MG63 (cell line): Measurements from ENCODE around the gene TMEM170B. TPM values are rescaled to one million over a fixed set of nuclear protein-coding genes. Genes with fewer than 3 reads are reported as not detected.

ENCODE experiments used
- DNase-seq: peaks from one replicate; pipeline ENCODE4 v3.0.0-alpha.2; 2020
- H3K27me3 ChIP-seq: fragments of 250-450 bp; sonication (Bioruptor Pico); 2 replicates; pipeline ENCODE4 v1.5.1; 2020; ENCODE audit warnings: mild to moderate bottlenecking, moderate library complexity
- H3K36me3 ChIP-seq: fragments of 250-450 bp; sonication (Bioruptor Pico); 2 replicates; pipeline ENCODE4 v1.5.1; 2020; ENCODE audit warnings: mild to moderate bottlenecking, moderate library complexity
- H3K4me3 ChIP-seq: fragments of 250-450 bp; sonication (Bioruptor Pico); 2 replicates; pipeline ENCODE4 v1.5.1; 2020; ENCODE audit warnings: mild to moderate bottlenecking, moderate library complexity
- H3K9me3 ChIP-seq: fragments of 250-450 bp; sonication (Bioruptor Pico); 2 replicates; pipeline ENCODE4 v1.5.1; 2020; ENCODE audit warnings: mild to moderate bottlenecking, moderate library complexity
- total RNA-seq: library from RNA; depleted of rRNA; stranded (reverse); fragments of >200 nt; shearing (Covaris generic); gene quantifications from 2 replicates; pipeline ENCODE4 v1.2.3, GENCODE V29; 2014; ENCODE audit warnings: low replicate concordance; rRNA removed

TMEM170B gene, protein sequence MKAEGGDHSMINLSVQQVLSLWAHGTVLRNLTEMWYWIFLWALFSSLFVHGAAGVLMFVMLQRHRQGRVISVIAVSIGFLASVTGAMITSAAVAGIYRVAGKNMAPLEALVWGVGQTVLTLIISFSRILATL
- 3.9 and 6.9 TPM in 2 replicates for total RNA-seq

- peak; percentile 97 for DNase-seq
- no peaks in the 10 kb centered on the region for H3K36me3 ChIP-seq
- H3K9me3 ChIP-seq: no peaks in the 10 kb centered on the region; the same call in 1 of the 2 replicates
- H3K4me3 ChIP-seq: peak within 1 kb of the TSS; percentile 59
- H3K27me3 ChIP-seq: peaks cover 4% of the 10 kb centered on the region
These were observed at the start of gene TMEM170B for GRCh38 chr6:11537229-11538051. Gene TMEM170B, plus strand, starts transcription at chr6:11537749. Its CDS starts 529 bp downstream, at chr6:11538278.

DNA sequence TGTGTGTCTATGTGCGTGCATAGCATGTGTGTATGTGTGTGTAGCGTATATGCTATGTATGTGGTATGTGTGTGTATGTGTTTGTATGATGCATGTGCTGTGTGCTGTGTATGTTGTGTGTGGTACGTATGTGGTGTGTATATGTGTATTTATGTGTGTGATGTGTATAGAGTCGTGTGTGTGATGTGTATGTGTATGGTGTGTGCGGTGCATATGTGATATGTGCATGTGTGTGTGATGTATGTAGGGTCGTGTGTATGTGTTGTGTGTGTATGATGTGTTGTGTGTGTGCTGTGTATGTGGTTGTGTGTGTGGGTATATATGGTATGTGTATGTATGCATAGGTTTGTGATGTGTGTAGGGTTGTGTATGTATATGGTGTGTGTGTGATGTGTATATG lies 46.6 kb upstream of the TMEM170B start:
- Histone ChIP-seq H3K36me3 (no peaks in the 10 kb centered on the region), H3K4me3 (no peak overlapping the region), H3K9me3 (no peaks in the 10 kb centered on the region), H3K27me3 (no peaks in the 10 kb centered on the region)
- DNase-seq: no peak

GRCh38 chr6:11491596-11492463 lies 45.7 kb upstream of the TMEM170B start:
- no peak for DNase-seq
- H3K27me3 ChIP-seq: no peaks in the 10 kb centered on the region
- no peak overlapping the region for H3K4me3 ChIP-seq
- no peaks in the 10 kb centered on the region for H3K9me3 ChIP-seq
- no peaks in the 10 kb centered on the region for H3K36me3 ChIP-seq

DNA sequence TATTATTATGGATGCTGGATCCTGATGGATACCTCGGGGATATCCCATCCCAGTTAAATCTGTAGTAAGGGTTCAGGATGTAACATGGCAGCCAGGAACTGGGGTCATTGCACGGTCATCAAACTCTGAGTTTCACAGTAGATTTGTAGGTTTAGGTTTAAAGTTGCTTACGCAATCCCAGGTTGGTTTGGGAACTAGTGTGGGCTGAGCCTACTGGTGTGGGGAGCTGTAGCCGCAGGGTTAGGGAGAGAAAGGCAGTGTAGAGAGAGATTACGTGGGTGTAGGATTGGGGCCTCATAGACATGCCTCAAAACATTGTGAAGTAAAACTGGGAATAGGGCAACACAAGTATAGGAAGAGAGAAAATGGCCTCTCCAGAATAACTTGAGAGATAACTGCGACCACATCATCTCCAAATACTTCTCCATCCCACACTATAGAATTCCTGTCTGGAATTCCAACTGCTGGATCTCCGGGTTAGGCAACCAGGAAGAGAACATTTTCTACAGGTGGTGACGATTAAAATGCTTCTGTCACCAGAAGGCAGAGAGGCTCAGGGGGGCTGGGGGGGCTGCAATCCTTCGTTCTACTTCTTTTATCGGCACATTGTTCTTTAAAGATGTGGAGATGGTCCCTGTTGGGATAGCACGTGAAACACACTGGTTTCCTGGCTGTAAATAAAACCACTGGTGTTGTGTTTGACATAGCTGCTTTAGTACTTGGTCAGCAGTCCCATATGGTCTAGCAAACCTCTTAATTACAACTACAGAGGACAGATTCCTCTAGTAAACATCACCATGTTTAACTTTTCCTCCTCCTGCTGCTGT lies 44.9 kb upstream of the TMEM170B start:
- no peaks in the 10 kb centered on the region for H3K36me3 ChIP-seq
- no peak for DNase-seq
- H3K27me3 ChIP-seq: no peaks in the 10 kb centered on the region
- H3K4me3 ChIP-seq: no peak overlapping the region
- H3K9me3 ChIP-seq: no peaks in the 10 kb centered on the region

DNA sequence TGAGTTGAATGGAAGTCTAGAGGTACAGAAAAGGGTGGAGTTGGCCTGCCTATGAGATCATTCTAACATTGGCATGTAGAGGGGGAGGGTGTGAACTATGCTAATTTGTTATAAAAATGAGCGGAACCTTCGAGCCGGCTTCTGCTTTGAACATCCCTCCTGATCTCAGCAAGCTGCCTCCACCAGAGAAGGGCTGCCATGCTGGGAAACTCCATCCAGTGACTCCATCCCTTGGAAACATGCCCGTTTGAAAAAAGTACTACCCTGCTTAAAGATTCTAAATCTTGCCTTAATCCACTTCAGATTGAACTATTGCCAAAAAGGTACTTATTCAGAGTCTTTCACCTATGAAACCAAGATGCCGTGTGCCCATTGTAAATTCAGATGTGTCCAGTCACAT lies 43.6 kb upstream of the TMEM170B start:
- no peak for DNase-seq
- Histone ChIP-seq H3K27me3 (no peaks in the 10 kb centered on the region), H3K36me3 (no peaks in the 10 kb centered on the region), H3K4me3 (no peak overlapping the region), H3K9me3 (no peaks in the 10 kb centered on the region)

- H3K36me3 ChIP-seq: no peaks in the 10 kb centered on the region
- H3K4me3 ChIP-seq: no peak overlapping the region
- H3K27me3 ChIP-seq: no peaks in the 10 kb centered on the region
- DNase-seq: no peak
- no peaks in the 10 kb centered on the region for H3K9me3 ChIP-seq
These were observed 42.6 kb upstream of the TMEM170B start for GRCh38 chr6:11494786-11495564.

- Histone ChIP-seq H3K36me3 (no peaks in the 10 kb centered on the region), H3K27me3 (no peaks in the 10 kb centered on the region), H3K4me3 (no peak overlapping the region), H3K9me3 (no peaks in the 10 kb centered on the region)
- DNase-seq: no peak
These were observed 41.9 kb upstream of the TMEM170B start for GRCh38 chr6:11495565-11496145.

DNA sequence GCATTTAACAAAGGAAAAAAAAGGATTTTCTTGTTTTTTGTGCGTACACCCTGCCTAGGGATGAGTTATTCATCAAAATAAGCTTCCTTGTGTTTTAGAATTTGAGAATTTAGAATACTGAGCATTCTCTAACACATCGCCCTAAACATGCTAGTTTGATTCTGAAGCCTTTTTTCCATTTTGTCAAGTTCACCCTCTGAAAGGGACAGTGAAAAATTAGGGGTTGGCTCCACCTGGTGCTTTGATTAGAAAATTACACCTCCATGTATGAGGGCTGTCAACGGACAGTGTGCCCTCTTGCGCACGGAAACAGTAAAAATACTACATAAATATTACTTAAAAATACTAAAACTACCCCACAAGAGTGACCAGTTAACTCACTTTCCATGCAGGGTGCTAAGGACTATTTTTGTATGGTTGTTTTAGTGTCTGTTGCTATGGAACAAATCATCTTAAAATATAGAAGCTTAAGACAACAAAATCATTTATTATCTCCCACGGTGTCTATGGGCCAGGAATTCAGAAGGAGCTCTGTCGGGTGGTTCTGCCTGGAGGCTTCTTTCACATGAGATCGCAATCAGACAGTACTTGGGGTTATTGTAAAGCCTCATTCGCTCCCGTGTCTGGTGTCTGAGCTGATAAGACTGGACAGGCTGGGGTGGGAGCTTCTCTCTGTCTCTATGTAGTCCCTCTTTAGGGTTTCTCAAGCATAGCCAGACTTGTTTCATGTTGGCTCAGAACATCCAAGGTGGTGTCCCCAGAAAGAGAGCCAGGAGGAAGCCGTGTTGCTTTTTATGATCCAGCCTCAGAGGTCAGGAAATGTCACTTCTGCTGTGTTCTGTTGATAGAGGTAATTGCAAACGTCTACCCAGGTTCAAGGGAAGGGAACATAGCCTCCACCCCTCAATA lies 41.1 kb upstream of the TMEM170B start:
- DNase-seq: peak; percentile 68
- Histone ChIP-seq H3K9me3 (no peaks in the 10 kb centered on the region), H3K36me3 (no peaks in the 10 kb centered on the region), H3K4me3 (no peak overlapping the region), H3K27me3 (no peaks in the 10 kb centered on the region)

DNA sequence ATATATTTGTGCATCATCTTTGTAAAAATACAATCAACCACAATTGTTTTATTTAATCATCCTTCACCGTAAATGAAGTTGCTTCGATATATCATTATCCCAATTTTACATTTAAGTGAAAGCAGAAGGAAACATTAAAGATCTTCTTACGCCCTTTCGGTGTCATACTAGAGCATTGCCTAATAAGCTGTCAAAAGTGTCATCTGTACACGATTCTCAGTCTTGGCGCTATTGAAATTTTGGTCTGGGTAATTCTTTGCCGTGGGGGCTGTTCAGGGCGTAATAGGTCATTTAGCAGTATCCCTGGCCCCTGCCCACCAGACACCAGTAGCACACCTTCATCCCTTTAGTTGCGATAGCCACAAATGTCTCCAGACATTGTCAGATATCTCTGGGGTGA lies 40.4 kb upstream of the TMEM170B start:
- Histone ChIP-seq H3K36me3 (no peaks in the 10 kb centered on the region), H3K27me3 (no peaks in the 10 kb centered on the region), H3K4me3 (no peak overlapping the region), H3K9me3 (no peaks in the 10 kb centered on the region)
- no peak for DNase-seq

DNA sequence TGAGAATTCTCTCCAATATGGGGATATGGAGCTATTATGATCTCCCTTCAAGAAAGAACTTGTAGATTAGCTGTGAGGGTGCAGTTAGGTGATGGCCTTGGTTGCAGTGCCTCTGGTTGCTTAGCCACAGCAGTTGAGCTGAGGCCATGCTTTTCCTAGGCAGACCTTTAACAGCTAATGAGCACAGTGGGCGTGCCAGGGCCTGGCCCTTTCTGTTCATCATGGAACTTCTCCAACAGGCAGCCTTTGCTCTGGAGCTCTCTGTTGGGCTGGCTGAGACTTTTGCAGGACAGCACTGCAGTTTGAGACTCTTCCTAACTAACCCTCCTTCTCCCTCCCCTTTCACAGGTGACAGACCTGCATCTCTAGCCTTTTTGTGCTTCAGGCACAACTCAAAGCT lies 39.7 kb upstream of the TMEM170B start:
- DNase-seq: peak; percentile 24
- no peaks in the 10 kb centered on the region for H3K36me3 ChIP-seq
- H3K4me3 ChIP-seq: no peak overlapping the region
- H3K9me3 ChIP-seq: no peaks in the 10 kb centered on the region
- no peaks in the 10 kb centered on the region for H3K27me3 ChIP-seq

DNA sequence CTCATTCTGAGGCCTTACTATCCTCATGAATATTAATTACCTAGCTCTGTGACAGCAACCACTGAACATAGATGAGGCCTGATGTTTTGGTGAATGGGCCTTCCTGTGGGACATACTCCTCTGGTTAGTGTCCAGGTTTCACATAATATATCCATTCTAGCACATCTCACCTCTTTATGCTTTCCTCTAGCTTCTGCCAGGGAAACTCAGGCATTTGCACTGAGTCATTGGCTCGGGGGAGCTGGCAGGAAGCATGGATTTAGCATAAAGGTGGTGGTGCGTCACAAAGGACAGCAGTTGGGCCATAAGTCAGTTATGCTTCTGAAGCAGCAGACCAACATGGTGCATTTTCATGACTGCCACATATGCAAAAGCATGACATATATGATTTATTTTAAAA lies 37.5 kb upstream of the TMEM170B start:
- H3K4me3 ChIP-seq: no peak overlapping the region
- no peaks in the 10 kb centered on the region for H3K9me3 ChIP-seq
- no peaks in the 10 kb centered on the region for H3K27me3 ChIP-seq
- peak; percentile 85 for DNase-seq
- H3K36me3 ChIP-seq: no peaks in the 10 kb centered on the region

DNA sequence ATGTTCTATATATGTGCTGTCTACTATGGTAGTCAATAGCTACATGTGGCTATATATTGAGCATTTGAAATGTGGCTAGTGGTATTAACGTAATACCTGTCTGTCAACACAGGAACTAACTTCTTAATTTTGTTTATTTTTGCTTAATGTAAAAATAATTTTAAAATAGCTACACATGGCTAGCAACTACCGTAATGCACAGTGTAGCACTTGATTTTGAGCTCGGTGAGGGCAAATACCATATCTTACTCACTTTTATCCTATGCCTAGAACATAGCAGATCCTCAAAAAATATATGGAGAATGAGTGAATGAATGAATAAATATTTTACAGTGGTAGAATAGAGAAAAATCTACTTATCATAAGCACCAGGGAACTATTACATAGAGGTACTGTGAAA lies 28.1 kb upstream of the TMEM170B start:
- Histone ChIP-seq H3K4me3 (no peak overlapping the region), H3K9me3 (no peaks in the 10 kb centered on the region), H3K36me3 (no peaks in the 10 kb centered on the region), H3K27me3 (no peaks in the 10 kb centered on the region)
- DNase-seq: no peak

DNA sequence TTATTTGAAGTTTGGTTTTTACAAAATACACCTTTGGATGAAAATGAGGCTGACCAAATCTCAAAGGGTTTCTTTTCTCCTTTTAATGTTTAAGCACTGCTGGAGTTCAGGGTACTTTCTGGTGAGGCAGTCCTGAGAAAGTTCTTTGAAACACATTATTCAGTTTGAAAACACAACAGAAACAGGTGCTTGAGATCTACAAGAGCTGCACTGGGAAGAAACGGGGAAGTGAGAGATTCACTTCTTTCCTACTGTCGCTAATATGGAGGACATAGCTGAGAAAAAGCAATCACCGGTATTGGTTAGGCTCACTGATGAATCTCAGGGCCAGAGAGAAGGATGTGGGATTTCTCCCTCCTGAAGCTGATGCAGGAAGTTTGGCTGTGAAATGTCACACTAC lies 22.9 kb upstream of the TMEM170B start:
- no peaks in the 10 kb centered on the region for H3K36me3 ChIP-seq
- no peak for DNase-seq

GRCh38 chr6:11515763-11516162 lies 21.8 kb upstream of the TMEM170B start:
- Histone ChIP-seq H3K36me3 (no peaks in the 10 kb centered on the region), H3K27me3 (no peaks in the 10 kb centered on the region), H3K4me3 (no peak overlapping the region), H3K9me3 (peaks cover 8% of the 10 kb centered on the region)
- DNase-seq: no peak

More for the DNA sequence above, 22.9 kb upstream of the TMEM170B start:
- Histone ChIP-seq H3K27me3 (no peaks in the 10 kb centered on the region), H3K9me3 (peaks cover 8% of the 10 kb centered on the region), H3K4me3 (no peak overlapping the region)
